Mesendoderm (in vitro differentiated cells): Measurements from ENCODE around the gene WFDC12.

Experiments
- DNase-seq: peaks from one replicate; pipeline ENCODE4 v3.0.0; 2013
- H2AK5ac ChIP-seq: 2 replicates; pipeline ENCODE4 v1.6.1; 2013; ENCODE audit warnings: low read length, inconsistent platforms
- H2BK120ac ChIP-seq: 2 replicates; pipeline ENCODE4 v1.6.1; 2013; ENCODE audit warnings: low read depth, mild to moderate bottlenecking, low read length, moderate library complexity, mixed read lengths
- H2BK15ac ChIP-seq: replicated peaks from 2 replicates; pipeline ENCODE4 v1.6.1; 2013; ENCODE audit warnings: low read depth, mild to moderate bottlenecking, moderate library complexity
- H2BK5ac ChIP-seq: 2 replicates; pipeline ENCODE4 v1.6.1; 2013; ENCODE audit warnings: low read length, inconsistent platforms
- H3K18ac ChIP-seq: 2 replicates; pipeline ENCODE4 v1.6.1; 2013; ENCODE audit warnings: mild to moderate bottlenecking, low read length, mixed read lengths
- H3K23ac ChIP-seq: one replicate; pipeline ENCODE4 v1.6.1; 2013; ENCODE audit warnings: low read length
- H3K27ac ChIP-seq: 2 replicates; pipeline ENCODE4 v1.5.1; 2013; ENCODE audit warnings: low read depth, mild to moderate bottlenecking, inconsistent platforms, low read length, moderate library complexity
- H3K27me3 ChIP-seq: 2 replicates; pipeline ENCODE4 v1.6.1; 2013; ENCODE audit warnings: low read length, control low read depth, mild to moderate bottlenecking, inconsistent platforms; ENCODE audit not compliant: insufficient read depth, poor library complexity
- H3K36me3 ChIP-seq: 2 replicates; pipeline ENCODE4 v1.6.1; 2013; ENCODE audit warnings: low read length, inconsistent platforms; ENCODE audit not compliant: control insufficient read depth, insufficient read depth
- H3K4ac ChIP-seq: one replicate; pipeline ENCODE4 v1.6.1; 2013; ENCODE audit warnings: low read depth, mild to moderate bottlenecking, low read length, moderate library complexity
- H3K4me1 ChIP-seq: 2 replicates; pipeline ENCODE4 v1.6.1; 2013; ENCODE audit warnings: low read depth, low read length, inconsistent platforms; ENCODE audit not compliant: control insufficient read depth
- H3K4me2 ChIP-seq: 2 replicates; pipeline ENCODE4 v1.6.1; 2013; ENCODE audit warnings: low read length
- H3K4me3 ChIP-seq: 2 replicates; pipeline ENCODE4 v1.5.1; 2013; ENCODE audit warnings: mild to moderate bottlenecking, low read length
- H3K56ac ChIP-seq: one replicate; pipeline ENCODE4 v1.6.1; 2013; ENCODE audit warnings: low read length
- H3K79me1 ChIP-seq: 2 replicates; pipeline ENCODE4 v1.6.1; 2013; ENCODE audit warnings: low read length, inconsistent platforms
- H3K79me2 ChIP-seq: 2 replicates; pipeline ENCODE4 v1.6.1; 2013; ENCODE audit warnings: mild to moderate bottlenecking, low read length; ENCODE audit not compliant: control insufficient read depth, insufficient read depth
- H3K9ac ChIP-seq: 2 replicates; pipeline ENCODE4 v1.6.1; 2013; ENCODE audit warnings: low read length, inconsistent platforms
- H4K5ac ChIP-seq: one replicate; pipeline ENCODE4 v1.6.1; 2013; ENCODE audit warnings: low read length
- H4K8ac ChIP-seq: one replicate; pipeline ENCODE4 v1.6.1; 2013; ENCODE audit warnings: low read depth, mild to moderate bottlenecking, control low read depth, low read length, moderate library complexity
- WGBS: extraction: QIAGEN DNeasy Blood & Tissue Kit; methylation state at CpG from one replicate; pipeline ENCODE4 v1.1.7; 2013; ENCODE audit warnings: low lambda C conversion rate, missing lambda C conversion rate; ENCODE audit not compliant: insufficient coverage; ENCODE audit errors: extremely low coverage; 5-methylcytosine and 5-hydroxymethylcytosine counted together

The WFDC12 gene

DNA sequence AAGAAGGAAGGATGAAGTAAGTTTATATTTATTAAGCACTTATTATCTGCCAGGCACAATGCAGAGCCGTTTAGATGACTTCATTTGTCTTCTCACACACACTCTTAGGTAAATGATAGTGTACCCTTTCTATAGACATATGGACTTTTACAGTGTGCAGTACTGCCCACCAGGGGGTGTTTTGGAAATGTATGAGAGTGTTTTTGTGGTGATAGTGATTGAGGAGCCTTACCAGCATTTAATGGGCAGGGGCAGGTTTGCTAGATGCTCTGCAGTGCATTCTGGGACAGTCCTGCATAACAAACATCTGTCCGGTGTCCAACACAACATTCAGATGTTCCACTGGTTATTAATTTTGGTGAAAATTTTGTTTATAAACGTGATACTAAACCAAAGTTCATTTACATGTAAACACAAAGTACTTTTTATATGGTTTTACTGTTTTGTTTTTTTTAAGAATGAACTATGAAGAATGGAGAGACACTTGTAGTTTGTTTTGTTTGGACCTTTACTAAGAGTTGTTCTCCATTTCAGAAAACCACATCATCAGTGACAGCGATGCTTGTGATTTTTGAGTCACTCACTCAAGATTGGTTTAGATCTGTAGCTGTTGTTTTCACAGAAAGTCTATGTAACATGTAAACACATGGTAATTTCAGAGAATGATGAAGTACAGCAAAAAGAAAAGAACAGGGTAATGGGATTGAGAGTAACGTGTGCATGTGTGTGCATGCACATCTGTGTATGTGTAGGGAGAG is 43.2 kb downstream of the WFDC12 start:
- H2AK5ac ChIP-seq = no peak overlapping the region
- no peak overlapping the region for H2BK5ac ChIP-seq
- no peak overlapping the region for H4K8ac ChIP-seq
- no peak overlapping the region for H3K27ac ChIP-seq
- H3K4me1 ChIP-seq = no peaks in the 10 kb centered on the region
- no peak overlapping the region for H3K9ac ChIP-seq
- no peak overlapping the region for H3K4me3 ChIP-seq
- H3K79me1 ChIP-seq = no peaks in the 10 kb centered on the region
- WGBS = no CpG with 5 or more reads among the region's 5 CpGs
- no peak for DNase-seq
- no peak overlapping the region for H3K4me2 ChIP-seq
- no peak overlapping the region for H3K23ac ChIP-seq
- H3K36me3 ChIP-seq = no peaks in the 10 kb centered on the region
- H3K4ac ChIP-seq = no peak overlapping the region
- no peak overlapping the region for H2BK120ac ChIP-seq
- no peak overlapping the region for H2BK15ac ChIP-seq
- H4K5ac ChIP-seq = no peak overlapping the region
- no peaks in the 10 kb centered on the region for H3K79me2 ChIP-seq
- H3K56ac ChIP-seq = no peak overlapping the region
- no peak overlapping the region for H3K18ac ChIP-seq
- no peaks in the 10 kb centered on the region for H3K27me3 ChIP-seq

DNA sequence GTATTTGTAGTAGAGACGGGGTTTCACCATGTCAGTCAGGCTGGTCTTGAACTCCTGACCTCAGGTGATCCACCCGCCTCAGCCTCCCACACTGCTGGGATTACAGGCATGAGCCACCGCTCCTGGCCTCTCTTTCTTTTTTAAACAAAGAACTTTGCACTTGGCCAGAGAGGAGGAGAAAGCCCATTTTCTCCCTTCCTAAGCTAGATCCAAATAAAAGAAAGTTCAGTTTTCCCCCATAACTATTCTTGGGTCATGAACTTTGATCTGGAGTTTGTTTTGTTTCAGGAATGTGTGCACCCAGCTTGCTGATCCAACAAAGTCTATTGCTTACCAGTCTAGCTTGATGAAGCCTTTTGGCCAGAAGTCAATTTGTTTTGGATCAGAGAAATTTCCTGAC is 46.7 kb downstream of the WFDC12 start:
- Histone ChIP-seq H2BK120ac (no peak overlapping the region), H3K27ac (no peak overlapping the region), H3K4me3 (no peak overlapping the region), H3K56ac (no peak overlapping the region), H3K23ac (no peak overlapping the region), H3K18ac (no peak overlapping the region), H3K4me1 (no peaks in the 10 kb centered on the region), H4K5ac (no peak overlapping the region), H3K36me3 (no peaks in the 10 kb centered on the region), H3K4me2 (no peak overlapping the region), H3K4ac (no peak overlapping the region), H3K27me3 (no peaks in the 10 kb centered on the region), H3K79me2 (no peaks in the 10 kb centered on the region), H2BK5ac (no peak overlapping the region), H4K8ac (no peak overlapping the region), H3K79me1 (no peaks in the 10 kb centered on the region), H2AK5ac (no peak overlapping the region), H3K9ac (no peak overlapping the region), H2BK15ac (no peak overlapping the region)
- no peak for DNase-seq
- WGBS = no CpG with 5 or more reads among the region's 3 CpGs
